CD4-positive, alpha-beta T cell treated with Interleukin-6 for 4 hours (primary cell): ENCODE measurements around the gene CBFB.

ENCODE experiments used
- DNase-seq: peaks from one replicate; pipeline ENCODE4 v3.0.0-alpha.2; 2020; ENCODE audit warnings: mixed read lengths

The CBFB gene

DNA sequence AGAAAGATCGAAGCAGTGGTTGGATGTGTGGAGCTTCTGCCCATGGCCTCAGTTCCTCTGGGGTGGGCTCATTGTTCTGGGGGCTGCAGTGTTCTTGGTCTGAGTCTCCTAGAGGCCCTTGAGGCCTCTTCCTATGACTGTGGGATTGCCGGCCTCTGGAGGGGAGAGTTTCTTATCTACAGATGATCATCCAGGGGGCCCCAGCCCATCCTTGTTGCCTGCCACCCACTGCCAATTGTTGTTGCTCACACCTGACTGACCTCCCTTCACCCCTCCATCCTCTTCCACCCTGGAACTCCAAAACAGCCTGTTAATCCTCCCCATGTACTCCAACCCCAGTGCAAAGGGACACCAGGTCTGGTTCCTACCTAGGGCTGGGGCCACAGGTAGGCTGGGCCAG lies 116.0 kb downstream of the CBFB start:
- DNase-seq, result no peak

- DNase-seq, result no peak
Measured at GRCh38 chr16:67145746-67146145, 116.8 kb downstream of the CBFB start.

GRCh38 chr16:67146523-67147357 lies 117.8 kb downstream of the CBFB start:
- no peak for DNase-seq

GRCh38 chr16:67147437-67148140 lies 118.6 kb downstream of the CBFB start:
- DNase-seq, result no peak

- DNase-seq, result no peak
Measured at GRCh38 chr16:67148221-67148620, 119.3 kb downstream of the CBFB start.

- DNase-seq, result no peak
Measured at GRCh38 chr16:67148656-67149275, 119.8 kb downstream of the CBFB start.

DNA sequence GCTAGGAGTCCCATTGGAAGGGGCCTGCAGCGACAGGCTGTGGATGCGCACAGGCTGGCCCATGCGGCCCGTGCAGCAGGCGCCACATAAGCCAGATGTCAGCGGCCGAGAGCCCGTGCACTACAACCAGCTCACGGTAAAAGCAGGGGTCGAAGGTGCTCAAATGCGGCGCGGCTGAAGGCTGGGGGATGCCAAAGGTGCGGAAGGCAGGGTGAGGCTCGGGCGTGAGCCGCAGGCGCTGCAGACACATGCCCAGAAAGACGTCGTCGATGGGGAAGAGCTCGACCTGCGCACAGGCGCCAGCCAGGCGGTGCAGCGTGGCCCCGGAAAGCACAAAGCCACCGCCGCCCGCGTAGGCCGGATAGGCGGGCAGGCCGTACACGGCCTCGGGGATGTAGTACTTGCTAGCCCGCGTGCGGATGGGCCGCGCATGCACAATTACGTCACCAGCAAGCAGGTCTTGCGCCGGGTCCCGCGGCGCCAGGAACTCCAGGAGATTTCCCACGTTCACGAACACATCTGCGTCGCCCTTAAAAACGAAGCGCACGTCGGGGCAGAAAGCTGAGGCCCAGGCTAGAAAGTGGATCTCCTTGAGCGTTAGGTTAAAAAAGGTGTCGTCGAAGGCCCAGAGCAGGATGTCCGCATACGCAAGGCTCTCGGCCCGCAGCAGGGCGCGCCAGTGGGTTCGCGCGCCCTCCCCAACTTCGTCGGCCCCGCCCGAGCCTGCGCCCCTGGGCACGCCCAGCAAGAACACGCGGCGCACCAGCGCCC lies 120.5 kb downstream of the CBFB start:
- DNase-seq, result peak; percentile 24

DNA sequence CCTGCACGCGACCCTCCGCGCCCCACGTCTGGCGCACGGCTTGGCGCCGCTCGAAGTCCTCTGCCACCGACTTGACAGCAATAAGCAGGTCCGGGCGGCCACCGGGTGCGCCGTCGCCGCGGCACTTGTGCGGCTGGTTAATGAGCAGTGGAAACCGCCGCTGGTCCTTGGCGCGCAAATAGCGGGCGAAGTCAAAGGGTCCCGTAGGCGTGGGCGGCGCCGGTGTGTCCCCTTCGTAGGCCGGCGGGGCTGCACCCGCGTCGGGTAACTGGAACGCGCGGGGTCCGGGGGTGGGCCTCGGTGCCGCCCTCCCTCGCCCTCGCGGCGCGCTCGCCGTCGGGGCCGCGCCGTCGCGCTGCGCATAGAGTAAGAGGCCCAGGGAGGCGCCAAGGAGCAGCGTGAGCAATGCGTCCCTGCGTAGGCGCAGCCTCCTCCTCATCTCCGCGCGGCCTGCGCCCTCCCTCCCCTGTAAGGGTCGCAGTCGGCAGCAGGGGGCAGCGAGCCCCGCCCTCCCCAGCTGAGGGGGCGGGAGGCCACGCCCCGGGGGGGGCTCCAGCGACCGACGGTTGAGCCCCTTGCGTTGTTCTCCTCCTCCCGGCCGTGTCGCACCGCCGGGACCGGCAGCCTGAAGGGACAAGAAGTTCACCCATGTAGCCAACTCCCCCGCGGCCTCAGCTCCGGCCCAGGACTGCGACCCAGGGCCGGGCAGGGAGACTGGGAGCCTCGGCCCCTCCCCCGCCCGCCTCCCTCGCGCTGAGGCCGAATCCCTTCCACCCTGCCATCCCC lies 121.3 kb downstream of the CBFB start:
- DNase-seq, result peak; percentile 45
